GM12865 (cell line): ENCODE data around the gene RFT1.
"Not testable (repeated sequence)": the region's sequence is repeated elsewhere in the genome, so short reads cannot be mapped to it uniquely, and the experiment has no call there.

ENCODE experiments used
- DNase-seq: peaks from one replicate; pipeline ENCODE4 v3.0.0; 2010; ENCODE audit warnings: low read depth
- H3K4me3 ChIP-seq: 2 replicates; pipeline ENCODE4 v1.5.1; 2011; ENCODE audit warnings: mild to moderate bottlenecking, low read depth, low read length, control low read depth
- TF ChIP-seq, protein P1 (sequence below): IDR thresholded peaks from 2 replicates; pipeline ENCODE4 v1.5.1; 2011; ENCODE audit warnings: low read length, control low read depth, low read depth, inconsistent platforms; ENCODE audit not compliant: insufficient read depth; ENCODE audit errors: missing control alignments

RFT1 gene

GRCh38 chr3:53151465-53151864 is 21.2 kb upstream of the RFT1 start:
- no peak overlapping the region for H3K4me3 ChIP-seq
- DNase-seq: no peak
- TF ChIP-seq, protein P1, sequence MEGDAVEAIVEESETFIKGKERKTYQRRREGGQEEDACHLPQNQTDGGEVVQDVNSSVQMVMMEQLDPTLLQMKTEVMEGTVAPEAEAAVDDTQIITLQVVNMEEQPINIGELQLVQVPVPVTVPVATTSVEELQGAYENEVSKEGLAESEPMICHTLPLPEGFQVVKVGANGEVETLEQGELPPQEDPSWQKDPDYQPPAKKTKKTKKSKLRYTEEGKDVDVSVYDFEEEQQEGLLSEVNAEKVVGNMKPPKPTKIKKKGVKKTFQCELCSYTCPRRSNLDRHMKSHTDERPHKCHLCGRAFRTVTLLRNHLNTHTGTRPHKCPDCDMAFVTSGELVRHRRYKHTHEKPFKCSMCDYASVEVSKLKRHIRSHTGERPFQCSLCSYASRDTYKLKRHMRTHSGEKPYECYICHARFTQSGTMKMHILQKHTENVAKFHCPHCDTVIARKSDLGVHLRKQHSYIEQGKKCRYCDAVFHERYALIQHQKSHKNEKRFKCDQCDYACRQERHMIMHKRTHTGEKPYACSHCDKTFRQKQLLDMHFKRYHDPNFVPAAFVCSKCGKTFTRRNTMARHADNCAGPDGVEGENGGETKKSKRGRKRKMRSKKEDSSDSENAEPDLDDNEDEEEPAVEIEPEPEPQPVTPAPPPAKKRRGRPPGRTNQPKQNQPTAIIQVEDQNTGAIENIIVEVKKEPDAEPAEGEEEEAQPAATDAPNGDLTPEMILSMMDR: no peak

DNA sequence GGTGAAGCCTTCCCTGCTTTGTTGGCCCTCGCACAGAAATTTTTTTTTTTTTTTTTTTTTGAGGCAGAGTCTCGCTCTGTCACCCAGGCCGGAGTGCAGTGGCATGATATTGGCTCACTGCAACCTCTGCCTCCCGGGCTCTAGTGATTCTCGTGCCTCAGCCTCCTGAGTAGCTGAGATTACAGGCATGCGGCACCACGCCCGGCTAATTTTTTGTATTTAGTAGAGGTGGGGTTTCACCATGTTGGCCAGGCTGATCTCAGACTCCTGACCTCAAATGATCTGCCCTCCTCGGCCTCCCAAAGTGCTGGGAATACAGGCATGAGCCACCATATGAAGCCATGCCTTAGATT is 20.8 kb upstream of the RFT1 start:
- DNase-seq, H3K4me3 ChIP-seq: not testable (repeated sequence)

DNA sequence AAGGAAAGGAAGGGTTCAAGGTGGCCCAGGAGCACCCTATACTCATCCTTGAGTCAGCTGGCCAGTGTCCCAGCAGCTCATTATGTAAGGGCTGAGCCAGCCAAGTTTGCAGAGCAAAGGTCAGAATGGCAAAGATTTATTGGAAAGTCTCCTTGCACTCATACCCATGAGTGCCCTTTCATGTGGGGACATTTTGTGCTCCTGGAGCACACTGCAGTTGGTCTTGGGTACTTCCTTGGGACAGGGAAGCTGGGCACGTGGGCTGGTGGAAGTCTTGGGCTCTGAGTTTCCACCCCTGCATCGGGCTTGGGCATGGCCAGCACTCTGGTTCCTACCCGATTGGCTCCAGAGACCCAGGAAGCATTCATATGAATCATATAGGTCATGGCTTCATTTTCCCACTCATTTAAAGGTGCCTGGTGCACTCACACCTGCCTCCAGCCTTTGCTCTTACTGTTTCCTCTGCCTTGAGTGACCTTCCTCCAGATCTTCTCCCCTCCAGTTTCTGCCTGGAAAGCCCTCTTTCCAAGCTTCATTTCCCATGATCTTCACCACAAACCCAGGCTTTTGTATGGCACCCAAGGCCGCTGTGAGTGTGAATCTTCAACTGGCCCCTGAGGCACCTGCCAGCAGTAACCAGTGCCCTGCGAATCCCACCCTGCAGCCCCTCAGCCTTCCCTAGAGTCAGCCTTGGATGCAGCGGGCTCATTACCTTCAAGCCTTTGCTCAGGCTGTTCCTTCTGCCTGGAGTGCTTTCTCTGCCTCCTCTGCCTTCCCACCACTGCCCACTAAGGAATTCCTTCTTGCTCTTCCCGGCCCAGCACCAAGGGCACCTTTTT is 20.2 kb upstream of the RFT1 start:
- no peak overlapping the region for H3K4me3 ChIP-seq
- DNase-seq: no peak
- TF ChIP-seq, protein P1: no peak

- DNase-seq: no peak
- H3K4me3 ChIP-seq: no peak overlapping the region
- TF ChIP-seq, protein P1: no peak
Observed at GRCh38 chr3:53149699-53150098, 19.5 kb upstream of the RFT1 start.

GRCh38 chr3:53149006-53149690 is 18.9 kb upstream of the RFT1 start:
- TF ChIP-seq, protein P1: no peak
- no peak for DNase-seq
- H3K4me3 ChIP-seq: no peak overlapping the region

- DNase-seq: no peak
- TF ChIP-seq, protein P1: no peak
- H3K4me3 ChIP-seq: no peak overlapping the region
Observed at GRCh38 chr3:53147903-53148400, 17.7 kb upstream of the RFT1 start.

DNA sequence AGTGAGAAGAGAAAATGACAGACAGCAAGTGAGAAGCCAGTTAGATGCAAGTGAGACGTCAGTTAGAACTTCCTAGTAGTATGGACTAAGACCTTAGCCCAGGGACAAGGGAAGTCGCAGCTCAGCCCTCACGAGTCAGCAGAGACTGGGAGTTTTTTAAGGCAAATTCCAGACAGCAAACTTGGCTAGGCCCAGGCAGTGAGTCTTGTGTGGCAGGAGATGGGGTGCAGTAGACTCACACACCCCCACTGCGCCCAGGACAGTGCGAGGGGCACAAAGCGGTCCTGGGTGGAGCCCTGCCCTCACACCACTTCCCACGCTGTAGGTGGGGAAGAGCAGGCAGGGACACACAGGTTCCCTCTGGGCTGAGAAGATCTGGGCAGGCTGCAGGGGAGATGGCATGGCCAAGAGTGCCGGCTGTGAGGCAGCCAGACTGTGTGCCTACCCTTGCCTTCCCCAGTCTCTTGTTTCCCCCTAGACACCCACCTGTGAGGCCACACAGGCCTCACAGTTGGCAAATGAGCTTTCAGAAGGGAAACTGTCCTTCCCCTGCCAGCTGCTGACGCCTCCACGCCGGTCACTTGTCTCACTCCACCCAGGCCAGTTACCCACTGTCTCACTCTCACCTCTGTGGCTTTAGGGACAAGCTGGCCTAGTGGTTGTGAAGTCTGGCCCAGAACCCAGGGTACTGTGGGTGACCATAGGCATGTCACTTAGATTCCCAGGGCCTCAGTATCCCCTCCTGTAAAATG is 17.1 kb upstream of the RFT1 start:
- DNase-seq: no peak
- no peak overlapping the region for H3K4me3 ChIP-seq
- TF ChIP-seq, protein P1: no peak
